Neural crest cell (in vitro differentiated cells): ENCODE measurements around the gene SCN2A. TPM values are rescaled to one million over a fixed set of nuclear protein-coding genes. Genes with fewer than 3 reads are reported as not detected.
"Not testable (repeated sequence)": the region's sequence is repeated elsewhere in the genome, so short reads cannot be mapped to it uniquely, and the experiment has no call there.

ENCODE experiments used
- DNase-seq: peaks from one replicate; pipeline ENCODE4 v3.0.0; 2021; ENCODE audit warnings: low read depth, mixed read lengths, low spot score
- H3K27ac Mint-ChIP-seq: one replicate; pipeline ENCODE4 v1.8.0; 2021; ENCODE audit warnings: mild to moderate bottlenecking, mixed read lengths; ENCODE audit not compliant: unreplicated experiment
- H3K27me3 Mint-ChIP-seq: 2 replicates; pipeline ENCODE4 v1.8.0; 2021; ENCODE audit warnings: low read depth, mild to moderate bottlenecking, mixed read lengths
- H3K36me3 Mint-ChIP-seq: 2 replicates; pipeline ENCODE4 v1.8.0; 2021; ENCODE audit warnings: low read depth, mild to moderate bottlenecking, mixed read lengths
- H3K4me1 Mint-ChIP-seq: 2 replicates; pipeline ENCODE4 v1.8.0; 2021; ENCODE audit warnings: mixed read lengths
- H3K4me3 Mint-ChIP-seq: one replicate; pipeline ENCODE4 v1.8.0; 2021; ENCODE audit warnings: mild to moderate bottlenecking, mixed read lengths
- H3K9me3 Mint-ChIP-seq: 2 replicates; pipeline ENCODE4 v1.8.0; 2021; ENCODE audit warnings: mixed read lengths
- CTCF ChIP-seq: fragments of 200-600 bp; sonication (generic); conservative IDR thresholded peaks from 2 replicates; pipeline ENCODE4 v1.5.0; 2021; ENCODE audit warnings: antibody characterized with exemption, mild to moderate bottlenecking
- total RNA-seq: library from RNA; stranded (reverse); gene quantifications from 2 replicates; pipeline ENCODE4 v1.2.1, GENCODE V29; 2021

Gene SCN2A
- total RNA-seq, 1 donor from 2014 or later = 0.47 TPM

GRCh38 chr2:165373278-165374010, 134.2 kb downstream of the SCN2A start:
- no peak for TF ChIP-seq CTCF
- Mint-ChIP-seq H3K4me3 (no peak overlapping the region), H3K27me3 (no peaks in the 10 kb centered on the region), H3K9me3 (no peaks in the 10 kb centered on the region), H3K27ac (peak overlapping the region; percentile 59), H3K4me1 (peaks cover 31% of the 10 kb centered on the region), H3K36me3 (no peaks in the 10 kb centered on the region)
- no peak for DNase-seq

GRCh38 chr2:165376571-165376975, 137.4 kb downstream of the SCN2A start:
- no peak for TF ChIP-seq CTCF
- Mint-ChIP-seq H3K27ac (no peak overlapping the region), H3K4me3 (no peak overlapping the region), H3K27me3 (no peaks in the 10 kb centered on the region), H3K36me3 (no peaks in the 10 kb centered on the region), H3K4me1 (peaks cover 25% of the 10 kb centered on the region), H3K9me3 (no peaks in the 10 kb centered on the region)
- no peak for DNase-seq

GRCh38 chr2:165382362-165382761, 143.1 kb downstream of the SCN2A start:
- no peak for DNase-seq
- Mint-ChIP-seq H3K27ac (no peak overlapping the region), H3K4me1 (no peaks in the 10 kb centered on the region), H3K9me3 (no peaks in the 10 kb centered on the region), H3K27me3 (no peaks in the 10 kb centered on the region), H3K36me3 (no peaks in the 10 kb centered on the region), H3K4me3 (no peak overlapping the region)
- no peak for TF ChIP-seq CTCF

- TF ChIP-seq CTCF = no peak
- peaks cover 3% of the 10 kb centered on the region for H3K9me3 Mint-ChIP-seq
- no peaks in the 10 kb centered on the region for H3K27me3 Mint-ChIP-seq
- no peaks in the 10 kb centered on the region for H3K4me1 Mint-ChIP-seq
- H3K36me3 Mint-ChIP-seq = no peaks in the 10 kb centered on the region
- no peak overlapping the region for H3K4me3 Mint-ChIP-seq
- DNase-seq = no peak
- H3K27ac Mint-ChIP-seq = no peak overlapping the region
Measured at GRCh38 chr2:165390875-165391274, 151.7 kb downstream of the SCN2A start.

- no peak overlapping the region for H3K27ac Mint-ChIP-seq
- H3K4me1 Mint-ChIP-seq = no peaks in the 10 kb centered on the region
- H3K36me3 Mint-ChIP-seq = no peaks in the 10 kb centered on the region
- H3K4me3 Mint-ChIP-seq = no peak overlapping the region
- TF ChIP-seq CTCF = no peak
- no peaks in the 10 kb centered on the region for H3K27me3 Mint-ChIP-seq
- no peak for DNase-seq
- peaks cover 3% of the 10 kb centered on the region for H3K9me3 Mint-ChIP-seq
Measured at GRCh38 chr2:165391791-165392190, 152.6 kb downstream of the SCN2A start.

GRCh38 chr2:165398603-165399002, 159.4 kb downstream of the SCN2A start:
- peak overlapping the region; percentile 69 for H3K27ac Mint-ChIP-seq
- H3K4me1 Mint-ChIP-seq = peaks cover 11% of the 10 kb centered on the region
- not testable (repeated sequence) for H3K36me3 Mint-ChIP-seq

More at GRCh38 chr2:165398603-165399002, 159.4 kb downstream of the SCN2A start:
- DNase-seq, H3K27me3 Mint-ChIP-seq, H3K4me3 Mint-ChIP-seq, H3K9me3 Mint-ChIP-seq: not testable (repeated sequence)
